HG03469 (cell line): Measurements from ENCODE around the gene TROAP.
A peak's percentile ranks its signal among the peaks of the same experiment; 100 is the strongest.
"Not testable (repeated sequence)": the region's sequence is repeated elsewhere in the genome, so short reads cannot be mapped to it uniquely, and the experiment has no call there.

ENCODE experiments used
- ATAC-seq: cut with Tn5 transposase; IDR thresholded peaks from one replicate; pipeline ENCODE4 v1.9.1; 2021; ENCODE audit warnings: mild to moderate bottlenecking, moderate library complexity, moderate number of reproducible peaks; ENCODE audit not compliant: unreplicated experiment

The TROAP gene

GRCh38 chr12:49328816-49329215, 5.8 kb downstream of the TROAP start:
- ATAC-seq: no peak

GRCh38 chr12:49330032-49330619, 7.1 kb downstream of the TROAP start:
- no peak for ATAC-seq

DNA sequence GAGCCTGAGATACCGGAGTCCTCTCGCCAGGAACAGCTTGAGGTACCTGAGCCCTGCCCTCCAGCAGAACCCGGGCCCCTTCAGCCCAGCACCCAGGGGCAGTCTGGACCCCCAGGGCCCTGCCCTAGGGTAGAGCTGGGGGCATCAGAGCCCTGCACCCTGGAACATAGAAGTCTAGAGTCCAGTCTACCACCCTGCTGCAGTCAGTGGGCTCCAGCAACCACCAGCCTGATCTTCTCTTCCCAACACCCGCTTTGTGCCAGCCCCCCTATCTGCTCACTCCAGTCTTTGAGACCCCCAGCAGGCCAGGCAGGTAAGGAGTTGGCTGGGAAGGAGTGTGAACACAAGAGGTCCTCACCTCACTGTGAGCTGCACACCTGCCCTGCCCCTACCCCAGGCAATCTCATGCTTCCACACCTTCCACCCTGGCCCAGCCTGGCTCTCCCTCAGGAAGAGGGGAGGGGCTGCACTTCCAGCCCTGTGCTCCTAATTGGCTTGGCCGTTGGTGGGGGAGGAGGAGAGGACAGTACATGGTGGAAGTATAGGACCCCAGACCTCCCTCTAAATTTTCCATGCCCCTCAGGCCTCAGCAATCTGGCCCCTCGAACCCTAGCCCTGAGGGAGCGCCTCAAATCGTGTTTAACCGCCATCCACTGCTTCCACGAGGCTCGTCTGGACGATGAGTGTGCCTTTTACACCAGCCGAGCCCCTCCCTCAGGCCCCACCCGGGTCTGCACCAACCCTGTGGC, 7.8 kb downstream of the TROAP start:
- no peak for ATAC-seq

GRCh38 chr12:49331380-49332222, 8.5 kb downstream of the TROAP start:
- no peak for ATAC-seq

- no peak for ATAC-seq
Observed at GRCh38 chr12:49332441-49332861, 9.4 kb downstream of the TROAP start.

- ATAC-seq: no peak
Observed at GRCh38 chr12:49332891-49333371, 9.9 kb downstream of the TROAP start.

DNA sequence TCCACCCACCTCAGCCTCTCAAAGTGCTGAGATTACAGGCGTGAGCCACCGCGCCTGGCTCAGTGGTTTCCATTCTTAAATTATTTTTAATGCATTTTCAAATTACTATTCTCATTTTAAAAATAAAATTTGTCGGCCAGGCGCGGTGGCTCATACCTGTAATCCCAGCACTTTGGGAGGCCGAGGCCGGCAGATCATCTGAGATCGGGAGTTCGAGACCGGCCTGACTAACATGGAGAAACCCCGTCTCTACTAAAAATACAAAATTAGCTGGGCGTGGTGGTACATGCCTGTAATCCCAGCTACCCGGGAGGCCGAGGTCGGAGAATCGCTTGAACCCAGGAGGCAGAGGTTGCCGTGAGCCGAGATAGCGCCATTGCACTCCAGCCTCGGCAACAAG, 10.7 kb downstream of the TROAP start:
- not testable (repeated sequence) for ATAC-seq

DNA sequence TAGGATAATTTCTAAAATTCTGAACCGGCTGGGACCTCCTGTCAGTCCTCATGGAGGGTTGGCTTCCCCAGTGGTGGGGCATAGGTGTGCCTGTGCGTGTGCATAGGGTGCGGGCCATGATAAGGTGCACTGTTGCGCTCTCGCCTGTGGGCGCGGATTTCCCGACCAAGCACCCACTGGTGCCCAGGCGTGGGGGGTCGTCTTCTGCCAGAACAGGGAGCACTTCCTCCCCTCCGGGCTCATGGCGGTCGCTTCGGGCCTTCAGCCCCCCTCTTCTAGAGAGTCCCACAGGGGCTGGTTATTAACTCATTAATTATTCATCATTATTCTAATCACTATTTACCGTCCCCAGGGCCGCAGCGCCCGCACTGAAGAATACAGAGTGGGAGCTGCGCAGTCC, 11.2 kb downstream of the TROAP start:
- ATAC-seq: no peak

GRCh38 chr12:49334681-49335080, 11.6 kb downstream of the TROAP start:
- ATAC-seq: no peak

GRCh38 chr12:49335118-49335954, 12.3 kb downstream of the TROAP start:
- no peak for ATAC-seq

DNA sequence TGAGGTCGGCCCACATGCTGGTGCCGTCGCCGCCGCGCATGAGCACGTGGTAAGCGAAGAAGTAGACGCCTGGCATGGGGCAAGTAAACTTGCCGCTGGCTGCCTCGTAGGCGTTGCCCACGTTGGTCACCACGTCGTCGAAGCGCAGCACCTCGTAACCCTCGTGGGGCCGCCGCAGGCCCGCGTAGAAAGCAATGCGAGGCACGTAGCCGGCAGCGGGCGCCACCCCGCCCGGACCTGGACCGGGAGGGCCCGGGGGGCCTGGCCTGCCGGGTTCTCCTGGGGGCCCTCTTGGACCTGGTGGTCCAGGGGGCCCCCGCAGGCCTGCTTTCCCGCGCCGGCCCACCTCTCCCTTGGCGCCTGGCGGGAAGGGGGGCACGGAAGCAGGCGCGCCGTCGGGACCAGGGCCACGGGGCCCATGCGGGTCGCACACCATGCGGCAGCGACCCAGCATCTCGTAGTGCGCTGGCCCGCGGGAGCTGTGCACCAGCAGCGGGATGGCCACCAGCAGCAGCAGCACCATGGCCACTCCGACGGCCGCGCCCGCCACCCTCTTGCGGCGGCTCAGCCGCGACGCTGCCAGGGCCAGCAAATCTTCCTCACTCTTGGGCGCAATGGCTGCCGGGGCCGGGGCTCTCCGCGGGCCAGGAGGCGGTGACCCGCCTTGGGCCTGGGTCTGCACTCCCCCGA, 13.0 kb downstream of the TROAP start:
- no peak for ATAC-seq

- peak; percentile 50 for ATAC-seq
Observed at GRCh38 chr12:49336645-49337584, 13.9 kb downstream of the TROAP start, which contains the start of gene C1QL4. C1QL4 (minus strand) TSS chr12:49337188; CDS start chr12:49336477, 711 bp downstream.

DNA sequence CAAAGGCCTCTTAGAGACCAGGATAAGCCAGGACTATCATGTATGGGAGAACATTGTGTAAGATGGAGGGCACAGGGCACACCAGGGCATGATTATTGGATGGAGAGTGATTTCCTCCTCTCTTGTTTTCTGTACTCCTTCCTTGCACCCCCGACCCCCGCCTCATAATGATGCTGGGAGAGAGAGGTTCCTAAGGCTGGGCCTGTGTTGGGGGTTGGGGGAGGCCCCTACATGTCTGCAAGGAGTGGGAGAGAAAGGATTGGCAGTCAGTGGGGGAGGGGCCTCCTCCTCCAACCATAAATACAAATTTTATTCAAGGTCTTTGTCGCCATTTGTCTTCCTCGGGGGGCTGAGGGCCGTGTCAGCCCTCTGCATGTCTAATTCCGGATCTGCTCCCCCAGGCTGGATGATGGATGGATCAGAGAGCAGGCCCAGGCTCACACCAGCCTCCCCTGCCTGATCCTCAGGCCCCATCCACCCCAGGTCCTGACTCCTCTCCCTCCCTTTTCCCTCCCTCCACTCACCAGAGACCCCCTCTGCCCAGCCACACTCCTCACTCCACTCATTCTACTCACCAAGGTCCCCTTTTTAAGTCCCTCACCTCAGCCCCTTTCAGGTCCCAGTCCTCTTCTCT, 15.9 kb downstream of the TROAP start:
- ATAC-seq: no peak

DNA sequence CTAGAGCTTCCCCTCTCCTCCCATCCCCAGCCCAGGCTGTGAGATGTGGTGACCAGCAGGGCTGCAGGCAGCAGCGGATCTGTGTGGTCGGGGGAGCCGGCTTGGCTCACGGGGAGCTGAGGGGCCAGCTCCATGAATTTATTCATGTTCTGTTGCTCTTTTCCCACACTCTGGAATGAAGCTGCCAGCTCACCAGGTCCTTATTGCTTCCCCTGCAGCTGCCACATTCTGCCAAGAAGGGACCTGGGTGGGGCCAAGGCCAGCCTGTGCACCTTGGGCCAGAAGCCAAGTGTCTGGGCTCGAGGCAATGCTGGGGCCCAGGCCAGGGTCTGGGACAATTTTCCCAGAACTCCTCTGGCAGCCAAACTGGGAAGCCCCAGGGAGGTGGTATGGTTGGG, 16.4 kb downstream of the TROAP start:
- ATAC-seq: no peak

DNA sequence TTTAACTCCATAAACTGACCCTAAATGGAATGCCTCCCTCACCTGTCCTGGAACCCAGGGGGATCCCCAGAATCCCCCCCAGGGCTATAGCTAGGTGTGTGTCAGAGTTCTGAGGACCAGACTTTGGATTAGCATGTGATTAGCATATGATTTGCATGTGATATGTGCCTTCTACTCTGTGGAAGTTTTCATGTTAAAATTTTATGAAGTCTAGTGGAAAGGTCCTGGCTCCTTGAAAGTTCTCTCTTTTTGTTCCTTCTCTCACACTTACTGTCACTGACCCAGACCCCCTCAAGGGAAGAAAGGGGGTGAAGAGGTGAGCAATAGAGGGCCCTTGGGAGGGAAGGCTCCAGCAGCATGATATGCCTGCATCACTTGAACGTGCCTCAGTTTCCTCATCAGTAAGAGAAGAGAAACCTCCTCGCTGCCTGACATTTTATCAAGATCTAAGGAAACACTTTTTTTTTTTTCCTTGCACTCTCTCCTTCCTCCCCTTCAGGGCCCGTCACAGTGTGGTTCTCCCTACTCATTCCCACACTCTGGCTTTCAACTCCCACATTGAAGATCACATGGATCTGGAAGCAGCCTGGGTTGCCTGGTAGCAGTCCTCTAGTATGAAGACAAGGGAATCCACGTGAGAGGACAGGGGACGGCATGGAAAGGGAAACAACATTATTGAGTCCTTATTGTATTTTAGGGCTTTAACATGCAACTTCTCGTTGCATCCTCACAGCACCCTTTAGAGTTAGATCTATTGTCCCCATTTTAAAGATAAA, 17.2 kb downstream of the TROAP start:
- no peak for ATAC-seq

DNA sequence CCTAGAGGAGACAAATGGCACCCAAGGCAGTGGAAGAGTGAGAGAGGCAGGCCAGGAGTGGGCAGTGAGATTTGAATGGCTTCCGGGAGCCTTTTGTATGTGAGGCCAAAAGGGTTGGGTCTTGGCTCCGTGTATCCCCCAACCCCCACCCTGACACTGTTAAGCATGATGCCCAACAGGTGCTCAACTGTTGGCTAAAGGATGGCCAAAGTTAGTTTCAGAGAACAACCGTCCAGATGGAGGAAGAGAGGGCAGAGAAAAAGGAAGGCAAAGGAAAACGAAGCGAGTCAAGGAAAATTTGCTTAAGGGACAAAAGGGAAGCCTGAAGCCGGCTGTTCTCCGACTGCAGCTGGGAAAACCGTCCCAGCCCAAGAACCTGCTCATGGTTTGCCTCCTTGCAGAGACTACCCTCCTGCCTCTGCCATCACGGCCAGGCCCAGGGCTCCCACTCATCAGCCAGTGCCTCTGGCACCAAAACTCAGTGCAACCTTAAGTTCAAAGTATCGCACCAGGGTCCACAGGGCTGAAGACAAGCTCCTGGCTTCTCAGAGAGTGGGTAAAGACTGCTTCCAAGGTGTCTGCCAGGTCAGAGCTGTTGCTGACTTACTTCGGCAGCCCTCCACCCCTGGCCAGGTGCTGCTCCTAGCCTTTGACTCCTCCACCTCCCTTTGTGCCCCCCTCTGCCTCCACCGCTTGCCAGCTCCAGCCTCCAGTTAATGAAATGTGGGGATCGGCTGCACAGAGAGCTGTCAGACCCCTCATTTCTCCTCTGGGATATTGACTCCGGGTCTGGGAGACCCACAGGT, 18.1 kb downstream of the TROAP start:
- no peak for ATAC-seq

DNA sequence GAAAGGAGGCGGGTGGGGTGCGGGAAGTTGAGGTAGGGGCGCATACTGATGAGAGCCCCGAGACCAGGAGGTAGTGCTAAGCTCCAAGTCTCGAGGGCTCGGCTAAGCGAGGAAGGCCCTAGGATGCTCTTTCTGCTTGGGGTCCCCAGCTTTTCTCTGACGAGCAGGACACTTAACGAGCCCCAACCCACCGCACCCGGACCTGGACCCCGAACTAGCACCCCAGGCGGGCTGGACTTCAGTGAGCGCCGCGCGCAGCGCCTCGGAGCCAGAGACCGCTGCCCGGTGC, 18.7 kb downstream of the TROAP start:
- no peak for ATAC-seq
